Natural killer cell (primary cell): ENCODE measurements around the gene DGLUCY. TPM values are rescaled to one million over a fixed set of nuclear protein-coding genes. Genes with fewer than 3 reads are reported as not detected.

ENCODE experiments used
- ATAC-seq, 3 donors: fragments of 150-1000 bp in 2 of 3; fragments of 200-7000 bp in 1 of 3; cut with Tn5 transposase; 1 replicate in 1 of 3; 2 replicates in 2 of 3; pipeline ENCODE4 v1.10.0; 2021; ENCODE audit warnings: mild to moderate bottlenecking in 2 of 3, moderate library complexity in 2 of 3
- DNase-seq, 2 donors: peaks; one replicate each; pipeline versions ENCODE4 v3.0.0 to v3.0.0-alpha.2; 2013 to 2021; ENCODE audit warnings: mixed read lengths in 1 of 2
- H3K27ac ChIP-seq: one replicate; pipeline ENCODE4 v1.5.1; 2013; ENCODE audit warnings: mild to moderate bottlenecking, low read length
- H3K27me3 ChIP-seq: one replicate; pipeline ENCODE4 v1.6.1; 2013; ENCODE audit warnings: low read length; ENCODE audit not compliant: control insufficient read depth, insufficient read depth
- H3K36me3 ChIP-seq: one replicate; pipeline ENCODE4 v1.6.1; 2013; ENCODE audit warnings: low read length; ENCODE audit not compliant: control insufficient read depth, insufficient read depth
- H3K4me1 ChIP-seq: one replicate; pipeline ENCODE4 v1.6.1; 2013; ENCODE audit warnings: low read length; ENCODE audit not compliant: control insufficient read depth, insufficient read depth
- H3K4me3 ChIP-seq: one replicate; pipeline ENCODE4 v1.5.1; 2013; ENCODE audit warnings: low read length
- H3K9me3 ChIP-seq: one replicate; pipeline ENCODE4 v1.6.1; 2013; ENCODE audit warnings: low read length; ENCODE audit not compliant: control insufficient read depth, insufficient read depth
- H3K27ac Mint-ChIP-seq, 2 donors: one replicate each; pipeline ENCODE4 v1.8.0; 2022; ENCODE audit warnings: mild to moderate bottlenecking in 2 of 2, mixed read lengths in 2 of 2, moderate library complexity in 1 of 2
- H3K27me3 Mint-ChIP-seq, 2 donors: one replicate each; pipeline ENCODE4 v1.8.0; 2022; ENCODE audit warnings: low read depth in 2 of 2, mixed read lengths in 2 of 2
- H3K36me3 Mint-ChIP-seq: one replicate; pipeline ENCODE4 v1.8.0; 2022; ENCODE audit warnings: mixed read lengths
- H3K4me1 Mint-ChIP-seq, 2 donors: one replicate each; pipeline ENCODE4 v1.8.0; 2022; ENCODE audit warnings: mixed read lengths in 2 of 2
- H3K4me3 Mint-ChIP-seq: one replicate; pipeline ENCODE4 v1.8.0; 2022; ENCODE audit warnings: mild to moderate bottlenecking, moderate library complexity, mixed read lengths
- H3K9me3 Mint-ChIP-seq, 2 donors: one replicate each; pipeline ENCODE4 v1.8.0; 2022; ENCODE audit warnings: mixed read lengths in 2 of 2
- WGBS: methylation state at CpG from one replicate; pipeline ENCODE4 v1.1.7; 2013; ENCODE audit warnings: missing lambda C conversion rate; ENCODE audit not compliant: insufficient coverage; 5-methylcytosine and 5-hydroxymethylcytosine counted together
- intact Hi-C: fragments of 100-400 bp; cut with micrococcal nuclease; formaldehyde crosslinking; loops from one replicate; pipeline ENCODE4 v1.14.2; 2022
- total RNA-seq, 4 donors: library from RNA; stranded (reverse); fragments of 120-200 nt in 1 of 4; gene quantifications; one replicate each; pipeline versions ENCODE4 v1.2.3 to v1.2.4, GENCODE V29; 2013 to 2022
- TF ChIP-seq, protein P1 (sequence below): fragments of 200-600 bp; IDR thresholded peaks from one replicate; pipeline ENCODE4 v1.8.0; 2022; ENCODE audit warnings: antibody characterized with exemption

Gene DGLUCY
- total RNA-seq, 3 donors from 2014 or later (not counting 1 experiment from before 2014, with no cell fraction given): 108 to 142 (median 110) TPM

DNA sequence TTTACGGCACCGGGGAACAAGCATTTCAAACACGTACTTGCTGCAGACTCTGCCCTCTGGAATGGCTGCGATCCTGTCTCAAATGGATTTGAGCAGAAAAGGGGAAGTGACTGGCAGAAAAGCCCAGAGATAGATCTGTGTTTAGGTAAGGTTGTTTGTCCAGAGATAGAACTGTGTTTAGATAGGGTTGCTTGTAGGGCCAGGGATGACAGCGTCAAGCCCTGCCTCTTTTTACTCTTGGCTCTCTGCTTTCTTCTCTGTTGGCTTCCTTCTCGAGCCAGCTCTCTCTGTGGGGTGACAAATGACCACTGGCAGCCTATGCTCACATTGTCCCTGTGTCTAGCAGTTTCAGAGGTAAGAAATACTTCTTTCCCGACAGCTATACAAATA, 11.4 kb downstream of the DGLUCY start:
- ATAC-seq (peak in 1 of 3 donors; percentile 68), DNase-seq (no peak)
- H3K36me3 ChIP-seq: peaks cover 18% of the 10 kb centered on the region
- Mint-ChIP-seq H3K27me3 (no peaks in the 10 kb centered on the region), H3K4me3 (no peak overlapping the region), H3K36me3 (no peaks in the 10 kb centered on the region), H3K27ac (peak overlapping the region; percentile 21 to 67), H3K9me3 (no peaks in the 10 kb centered on the region), H3K4me1 (peaks cover 30 to 58% of the 10 kb centered on the region in 2 donors)
- TF ChIP-seq, protein P1, sequence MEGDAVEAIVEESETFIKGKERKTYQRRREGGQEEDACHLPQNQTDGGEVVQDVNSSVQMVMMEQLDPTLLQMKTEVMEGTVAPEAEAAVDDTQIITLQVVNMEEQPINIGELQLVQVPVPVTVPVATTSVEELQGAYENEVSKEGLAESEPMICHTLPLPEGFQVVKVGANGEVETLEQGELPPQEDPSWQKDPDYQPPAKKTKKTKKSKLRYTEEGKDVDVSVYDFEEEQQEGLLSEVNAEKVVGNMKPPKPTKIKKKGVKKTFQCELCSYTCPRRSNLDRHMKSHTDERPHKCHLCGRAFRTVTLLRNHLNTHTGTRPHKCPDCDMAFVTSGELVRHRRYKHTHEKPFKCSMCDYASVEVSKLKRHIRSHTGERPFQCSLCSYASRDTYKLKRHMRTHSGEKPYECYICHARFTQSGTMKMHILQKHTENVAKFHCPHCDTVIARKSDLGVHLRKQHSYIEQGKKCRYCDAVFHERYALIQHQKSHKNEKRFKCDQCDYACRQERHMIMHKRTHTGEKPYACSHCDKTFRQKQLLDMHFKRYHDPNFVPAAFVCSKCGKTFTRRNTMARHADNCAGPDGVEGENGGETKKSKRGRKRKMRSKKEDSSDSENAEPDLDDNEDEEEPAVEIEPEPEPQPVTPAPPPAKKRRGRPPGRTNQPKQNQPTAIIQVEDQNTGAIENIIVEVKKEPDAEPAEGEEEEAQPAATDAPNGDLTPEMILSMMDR: no peak
- H3K27ac ChIP-seq: no peak overlapping the region
- WGBS: 83% methylated on average over 7 of the region's 7 CpGs
- no peaks in the 10 kb centered on the region for H3K9me3 ChIP-seq
- intact Hi-C loops: no loop called here
- peaks cover 5% of the 10 kb centered on the region for H3K4me1 ChIP-seq
- H3K4me3 ChIP-seq: no peak overlapping the region
- H3K27me3 ChIP-seq: no peaks in the 10 kb centered on the region

DNA sequence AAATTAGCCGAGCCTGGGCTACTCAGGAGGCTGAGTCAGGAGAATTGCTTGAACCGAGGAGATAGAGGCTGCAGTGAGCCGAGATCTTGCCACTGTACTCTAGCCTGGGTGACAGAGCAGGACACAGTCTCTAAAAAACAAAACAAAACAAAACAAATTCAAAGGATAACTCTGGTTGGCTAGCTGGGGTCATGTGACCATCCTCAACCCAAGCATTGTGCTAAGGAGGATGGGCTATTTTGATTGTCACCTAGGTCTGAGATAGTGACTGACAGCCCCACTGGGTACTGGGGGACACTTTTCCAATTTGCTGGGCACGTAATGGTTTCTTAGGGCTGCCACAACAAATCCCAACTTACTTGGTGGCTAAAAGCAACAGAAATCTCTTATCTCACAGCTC, 11.9 kb downstream of the DGLUCY start:
- TF ChIP-seq, protein P1: no peak
- Histone ChIP-seq H3K36me3 (peaks cover 19% of the 10 kb centered on the region), H3K4me1 (peaks cover 5% of the 10 kb centered on the region), H3K4me3 (no peak overlapping the region), H3K27me3 (no peaks in the 10 kb centered on the region), H3K9me3 (no peaks in the 10 kb centered on the region), H3K27ac (no peak overlapping the region)
- Mint-ChIP-seq H3K27me3 (no peaks in the 10 kb centered on the region), H3K4me1 (peaks cover 27 to 52% of the 10 kb centered on the region in 2 donors), H3K9me3 (no peaks in the 10 kb centered on the region), H3K36me3 (no peaks in the 10 kb centered on the region), H3K27ac (peak overlapping the region; percentile 21 to 67), H3K4me3 (no peak overlapping the region)
- intact Hi-C loops: no loop called here
- DNase-seq (no peak), ATAC-seq (no peak)
- WGBS: 65% methylated on average over 3 of the region's 4 CpGs

DNA sequence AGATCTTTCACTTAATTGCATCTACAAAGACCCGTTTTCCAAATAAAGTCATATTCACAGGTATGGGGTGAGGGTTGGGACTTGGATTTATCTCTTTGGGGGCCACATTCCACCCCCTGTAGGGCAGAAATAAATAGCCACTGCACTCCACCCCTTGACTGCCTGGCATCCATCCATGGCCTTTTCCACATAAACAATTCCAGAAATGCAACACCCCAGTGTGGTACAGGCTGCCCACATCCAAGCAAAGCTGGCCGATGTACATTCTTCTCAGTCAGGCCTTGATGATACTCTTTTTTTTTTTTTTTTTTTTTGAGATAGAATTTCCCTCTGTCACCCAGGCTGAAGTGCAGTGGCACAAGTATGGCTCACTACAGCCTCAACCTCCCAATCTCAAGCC, 12.9 kb downstream of the DGLUCY start:
- ATAC-seq: no peak
- H3K27me3 ChIP-seq: no peaks in the 10 kb centered on the region
- intact Hi-C loops: no loop called here
- H3K4me1 Mint-ChIP-seq: peaks cover 17 to 55% of the 10 kb centered on the region in 2 donors
- no peak for DNase-seq
- no peaks in the 10 kb centered on the region for H3K9me3 ChIP-seq
- no peak overlapping the region for H3K4me3 ChIP-seq
- H3K27ac ChIP-seq: no peak overlapping the region
- peaks cover 20% of the 10 kb centered on the region for H3K36me3 ChIP-seq
- H3K4me3 Mint-ChIP-seq: no peak overlapping the region
- H3K4me1 ChIP-seq: peaks cover 5% of the 10 kb centered on the region
- H3K27me3 Mint-ChIP-seq: no peaks in the 10 kb centered on the region
- peak overlapping the region in 1 of 2 donors; percentile 67 for H3K27ac Mint-ChIP-seq
- H3K9me3 Mint-ChIP-seq: no peaks in the 10 kb centered on the region
- 91% methylated on average over 1 of the region's 2 CpGs for WGBS
- TF ChIP-seq, protein P1: no peak
- H3K36me3 Mint-ChIP-seq: no peaks in the 10 kb centered on the region

DNA sequence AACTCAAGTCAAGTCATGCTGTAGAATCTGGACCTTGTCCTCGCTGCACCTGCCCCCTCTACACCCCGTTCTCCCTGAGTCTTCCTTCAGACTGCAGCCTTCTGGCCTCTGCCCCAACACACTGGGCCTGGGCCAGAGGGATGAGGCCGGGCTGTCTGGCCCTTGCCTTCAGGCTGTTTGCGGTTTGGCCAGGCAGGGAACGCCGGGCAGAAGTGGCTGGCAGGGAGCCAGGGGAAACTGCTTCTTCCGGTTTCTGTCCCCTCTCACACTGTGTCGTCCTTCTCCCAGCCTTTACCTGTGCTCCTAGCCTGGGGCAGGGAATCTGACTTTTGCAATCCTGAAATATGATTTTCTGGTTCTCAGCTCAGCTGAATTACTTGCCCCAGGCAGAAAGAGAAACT, 13.5 kb downstream of the DGLUCY start:
- H3K27me3 ChIP-seq: no peaks in the 10 kb centered on the region
- Mint-ChIP-seq H3K9me3 (no peaks in the 10 kb centered on the region), H3K4me3 (no peak overlapping the region), H3K27me3 (no peaks in the 10 kb centered on the region), H3K36me3 (no peaks in the 10 kb centered on the region), H3K27ac (peak overlapping the region; percentile 23 to 53), H3K4me1 (peaks cover 16 to 55% of the 10 kb centered on the region in 2 donors)
- WGBS: 89% methylated on average over 8 of the region's 8 CpGs
- H3K27ac ChIP-seq: no peak overlapping the region
- no peaks in the 10 kb centered on the region for H3K9me3 ChIP-seq
- no peak overlapping the region for H3K4me3 ChIP-seq
- DNase-seq: no peak
- peaks cover 5% of the 10 kb centered on the region for H3K4me1 ChIP-seq
- ATAC-seq: no peak
- H3K36me3 ChIP-seq: peaks cover 24% of the 10 kb centered on the region
- intact Hi-C loops: no loop called here
- TF ChIP-seq, protein P1: no peak
